Posterior vena cava (tissue), 2 donors: ENCODE measurements around the gene TP53TG5. TPM values are rescaled to one million over a fixed set of nuclear protein-coding genes. Genes with fewer than 3 reads are reported as not detected.
"Not testable (repeated sequence)": the region's sequence is repeated elsewhere in the genome, so short reads cannot be mapped to it uniquely, and the experiment has no call there.

Source experiments
- DNase-seq: peaks from one replicate; pipeline ENCODE4 v3.0.0-alpha.2; 2020; ENCODE audit warnings: low spot score
- intact Hi-C, 2 donors: fragments of 100-400 bp; cut with DNase I; formaldehyde crosslinking; loops; one replicate each; pipeline versions ENCODE4 v1.14.1 to v1.14.2; 2022 to 2023
- total RNA-seq, 2 donors: library from RNA; stranded (reverse); fragmentation: NEBNext Ultra II Directional; extraction: Animal tissue kit (Norgen Biotek cat#: 25700); gene quantifications; one replicate each; pipeline ENCODE4 v1.2.1, GENCODE V29; 2021
- donor health status: DM: yes; HTN: yes; CAD: no.
- donor health status: DM: yes; HTN: yes; CAD: no.

TP53TG5 gene
- total RNA-seq, 2 donors from 2014 or later: 1.4 to 2.0 TPM

DNA sequence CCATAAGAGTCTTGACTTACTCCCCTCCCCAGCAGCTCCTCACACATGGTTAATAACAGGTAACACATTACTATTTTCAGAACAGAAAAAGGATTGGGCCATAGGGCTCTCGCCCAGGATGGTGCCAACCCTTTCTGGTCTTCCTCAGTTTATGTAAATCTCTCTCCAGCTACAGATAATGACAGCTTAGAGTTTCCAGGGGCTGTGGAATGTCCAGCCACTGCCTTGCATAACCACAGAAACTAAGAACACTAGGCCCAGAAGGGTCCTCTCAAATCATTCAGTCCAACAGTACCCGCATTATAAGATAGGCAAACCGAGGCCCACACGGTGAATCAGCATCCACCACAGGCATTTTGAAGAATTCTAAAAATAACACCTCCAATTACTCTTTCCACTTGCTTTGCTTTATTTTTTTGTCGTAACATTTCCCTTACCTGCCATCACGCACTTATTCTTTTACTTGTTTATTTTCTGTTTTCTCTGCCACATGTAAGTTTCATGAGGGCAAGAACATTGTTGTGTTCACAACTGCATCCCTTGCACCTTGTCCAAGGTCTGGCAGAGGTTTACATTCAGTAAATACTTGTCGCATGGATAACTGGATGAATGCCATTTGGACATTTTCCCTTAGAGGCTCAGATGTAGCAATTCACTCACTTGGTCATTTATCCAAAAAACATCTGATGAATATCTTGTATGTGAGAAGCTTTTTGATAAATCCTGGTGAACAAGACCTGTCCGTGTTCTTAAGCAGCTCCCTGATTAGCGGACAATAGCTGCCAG is 23.5 kb downstream of the TP53TG5 start:
- intact Hi-C loops: no loop called here
- peak; percentile 0 for DNase-seq

DNA sequence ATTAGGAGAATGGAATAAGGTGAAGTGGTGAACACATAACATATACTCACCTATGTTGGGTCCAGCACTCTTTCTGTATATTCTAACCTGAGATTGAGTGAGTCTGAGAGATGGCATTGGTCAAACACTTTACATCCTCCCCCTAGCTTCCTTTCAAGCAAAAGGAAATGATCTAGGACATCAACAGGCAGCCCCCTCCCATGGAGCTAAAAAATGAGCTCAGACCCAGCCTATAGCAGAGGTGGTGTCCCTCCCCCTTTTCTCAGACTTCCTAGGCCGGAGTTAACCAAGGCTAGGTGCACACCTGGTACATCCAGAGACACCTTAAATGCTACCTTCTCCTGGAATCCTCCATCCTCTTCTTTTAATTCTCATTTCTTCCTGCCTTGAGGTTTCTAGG is 24.4 kb downstream of the TP53TG5 start:
- intact Hi-C loops: no loop called here
- DNase-seq: peak; percentile 3

DNA sequence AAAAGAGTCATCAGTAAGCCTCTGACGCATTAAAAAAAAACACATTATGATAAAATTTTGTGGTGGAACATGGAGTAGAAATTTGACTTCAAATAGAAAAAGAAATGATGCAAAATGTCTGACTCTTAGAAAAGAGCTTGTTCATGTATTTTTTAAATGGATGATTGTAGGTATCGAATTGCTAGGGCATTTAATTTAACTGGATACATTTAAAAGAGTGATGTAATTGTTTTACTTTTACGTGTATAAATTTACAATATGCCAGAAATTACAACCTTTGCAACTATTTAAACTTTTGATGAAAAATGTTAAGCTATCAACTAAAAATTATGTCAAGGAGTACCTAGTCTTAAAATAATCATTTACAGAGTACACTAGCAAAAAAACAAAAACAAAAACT is 25.4 kb downstream of the TP53TG5 start:
- intact Hi-C loops: no loop called here
- no peak for DNase-seq

DNA sequence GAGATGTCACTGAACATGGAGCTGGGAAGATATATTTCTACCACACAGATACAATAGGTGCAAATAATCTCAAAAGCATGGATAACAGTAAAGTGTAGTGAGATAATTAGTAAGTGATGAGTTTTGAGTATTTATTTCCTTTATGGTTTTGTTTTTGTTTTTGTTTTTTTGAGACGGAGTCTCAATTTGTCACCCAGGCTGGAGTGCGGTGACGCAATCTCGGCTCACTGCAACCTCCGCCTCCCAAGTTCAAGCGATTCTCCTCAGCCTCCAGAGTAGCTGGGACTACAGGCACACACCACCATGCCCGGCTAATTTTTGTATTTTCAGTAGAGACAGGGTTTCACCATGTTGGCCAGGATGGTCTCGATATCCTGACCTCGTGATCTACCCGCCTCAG is 27.3 kb downstream of the TP53TG5 start:
- intact Hi-C loops: not testable (repeated sequence)
- DNase-seq: peak; percentile 24

- DNase-seq: no peak
- intact Hi-C loops: no loop called here
These were observed 27.9 kb downstream of the TP53TG5 start for GRCh38 chr20:45350217-45350616.

DNA sequence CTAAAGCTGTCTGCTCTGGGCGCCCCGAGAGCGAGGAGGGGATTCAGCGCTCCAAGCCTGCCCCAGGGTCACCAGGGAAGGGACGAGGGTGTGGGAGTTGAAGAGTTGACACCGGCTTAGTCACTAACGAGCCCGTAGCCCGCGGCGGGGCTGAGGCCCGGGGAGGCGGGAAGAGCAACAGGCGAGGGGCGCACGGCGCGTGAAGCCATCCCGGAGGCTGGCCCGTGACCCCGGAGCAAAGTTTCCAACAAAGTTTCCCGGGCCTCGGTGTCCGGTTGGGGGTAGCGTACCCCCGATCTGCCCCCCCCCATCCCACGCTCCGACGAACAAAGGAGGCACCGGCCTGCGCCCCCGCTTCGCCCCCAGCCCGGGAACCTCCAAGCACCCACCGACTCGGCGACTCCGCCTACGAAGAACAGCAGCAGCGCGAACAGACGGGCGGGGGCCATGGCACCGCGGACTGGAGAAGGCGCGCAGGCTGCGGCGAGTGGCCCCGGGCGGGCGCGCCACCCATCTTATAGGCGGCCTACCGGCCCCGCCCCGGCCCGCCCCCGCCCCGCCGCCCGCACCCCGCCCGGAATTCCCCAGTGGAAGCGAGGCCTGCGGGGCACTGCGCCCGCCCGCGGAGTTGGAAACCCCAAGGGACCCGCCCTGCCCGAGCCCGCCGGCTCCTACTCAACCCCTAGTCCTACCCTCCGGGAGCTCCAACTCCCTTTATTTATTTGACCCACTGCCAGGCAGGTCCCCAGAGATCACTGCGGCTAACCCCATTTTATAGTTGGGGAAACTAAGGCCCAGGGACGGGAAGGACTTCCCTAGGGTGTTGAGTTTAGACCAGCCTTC is 30.0 kb downstream of the TP53TG5 start, which contains the start of gene SDC4:
SDC4 (minus strand) TSS at position 489 of the 843 bp plus-strand sequence; CDS start at position 449, 40 bp downstream.
- intact Hi-C loops: no loop called here
- peak; percentile 88 for DNase-seq

DNA sequence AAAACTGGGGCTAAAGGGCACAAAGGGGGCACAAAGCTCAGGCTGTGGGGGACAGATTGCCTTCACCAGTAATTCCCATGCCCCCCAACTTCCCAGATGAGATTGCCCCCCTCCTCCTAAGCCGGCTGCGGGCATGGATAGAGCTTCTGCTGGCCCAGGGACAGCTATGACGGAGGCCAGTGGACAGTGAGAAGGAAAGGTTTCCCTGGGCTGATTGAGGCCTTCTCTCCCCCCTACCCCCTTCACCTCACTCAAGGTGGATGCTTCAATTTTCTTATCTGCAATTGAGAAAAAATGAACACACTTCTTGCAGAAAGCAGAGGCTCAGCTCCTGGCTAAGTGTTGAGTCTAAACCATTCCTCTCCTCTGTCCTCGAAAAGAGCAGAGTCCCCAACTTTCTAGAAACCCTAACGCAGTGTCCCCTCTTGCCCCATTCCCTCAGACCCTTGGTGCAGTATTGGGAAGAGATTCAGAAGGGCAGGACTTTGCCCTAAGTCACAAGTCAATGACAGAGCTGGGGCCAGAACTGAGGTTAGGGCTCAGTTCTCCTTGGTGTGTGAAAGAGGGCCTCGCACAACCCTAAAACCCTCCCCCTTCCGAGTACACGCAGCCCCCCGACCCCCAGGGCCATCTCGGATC is 30.7 kb downstream of the TP53TG5 start:
- DNase-seq: peak; percentile 72
- intact Hi-C loops: no loop called here

DNA sequence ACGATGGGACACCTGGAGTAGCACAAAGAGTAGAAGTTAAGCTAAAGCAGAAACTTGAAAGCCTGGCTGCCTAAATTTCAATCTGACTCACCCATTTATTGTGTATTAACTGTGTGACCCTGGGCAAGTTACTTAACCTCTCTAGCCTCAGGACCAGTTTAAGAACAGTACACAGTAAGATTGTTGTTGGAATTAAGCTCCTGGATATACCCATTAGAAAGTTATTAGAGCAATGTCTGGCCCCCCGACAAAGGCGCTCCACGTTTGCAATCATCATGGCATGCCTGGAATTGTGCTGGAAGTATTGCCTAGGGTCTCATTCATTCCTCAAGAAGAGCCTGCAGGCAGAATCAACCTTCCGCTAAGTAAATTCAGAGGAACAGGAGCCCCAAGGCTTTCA is 31.3 kb downstream of the TP53TG5 start:
- intact Hi-C loops: no loop called here
- peak; percentile 2 for DNase-seq

GRCh38 chr20:45346291-45346718 is 31.8 kb downstream of the TP53TG5 start:
- DNase-seq: peak; percentile 17
- intact Hi-C loops: no loop called here

DNA sequence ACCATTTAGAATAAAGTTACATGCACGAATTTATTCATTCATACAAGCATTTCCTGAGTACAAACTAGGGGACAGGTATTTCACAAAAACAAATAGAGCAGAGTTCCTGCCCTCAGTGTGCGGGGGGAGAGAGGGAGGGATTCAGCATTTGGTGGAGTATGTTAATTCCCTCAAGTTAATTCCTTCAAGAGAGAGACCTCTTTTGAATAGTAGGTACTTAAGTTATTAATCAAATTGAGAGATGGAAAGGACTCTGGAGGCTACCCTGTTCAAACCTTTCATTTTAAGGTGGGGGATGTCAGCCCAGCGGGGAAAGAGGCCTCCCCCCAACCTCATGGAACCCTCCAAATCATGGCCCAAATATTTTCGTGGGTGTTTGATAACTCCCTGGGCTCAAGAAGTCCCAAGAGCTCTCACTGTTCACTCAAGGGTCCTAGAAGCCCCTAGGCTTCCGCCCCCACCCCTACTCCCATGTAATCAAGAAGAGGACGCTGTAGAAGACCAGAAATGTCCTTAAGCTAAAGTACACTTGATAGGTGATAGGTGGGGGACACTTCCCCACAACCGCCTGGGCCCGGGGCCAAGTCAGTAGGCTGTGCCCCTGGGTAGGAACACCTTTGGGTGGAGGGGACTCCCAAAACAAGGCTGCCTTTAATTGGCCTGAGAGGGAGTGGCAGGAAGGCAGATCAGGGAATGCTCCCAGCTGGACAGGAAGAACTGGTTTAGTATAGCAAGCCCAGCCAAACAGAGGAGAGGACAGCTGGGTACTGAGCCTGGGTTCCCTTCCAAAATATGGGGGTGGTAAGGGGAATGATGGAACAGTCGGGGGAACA is 32.8 kb downstream of the TP53TG5 start:
- intact Hi-C loops: no loop called here
- DNase-seq: peak; percentile 74

- DNase-seq: peak; percentile 86
- intact Hi-C loops: no loop called here
These were observed 33.8 kb downstream of the TP53TG5 start for GRCh38 chr20:45344168-45344860.

DNA sequence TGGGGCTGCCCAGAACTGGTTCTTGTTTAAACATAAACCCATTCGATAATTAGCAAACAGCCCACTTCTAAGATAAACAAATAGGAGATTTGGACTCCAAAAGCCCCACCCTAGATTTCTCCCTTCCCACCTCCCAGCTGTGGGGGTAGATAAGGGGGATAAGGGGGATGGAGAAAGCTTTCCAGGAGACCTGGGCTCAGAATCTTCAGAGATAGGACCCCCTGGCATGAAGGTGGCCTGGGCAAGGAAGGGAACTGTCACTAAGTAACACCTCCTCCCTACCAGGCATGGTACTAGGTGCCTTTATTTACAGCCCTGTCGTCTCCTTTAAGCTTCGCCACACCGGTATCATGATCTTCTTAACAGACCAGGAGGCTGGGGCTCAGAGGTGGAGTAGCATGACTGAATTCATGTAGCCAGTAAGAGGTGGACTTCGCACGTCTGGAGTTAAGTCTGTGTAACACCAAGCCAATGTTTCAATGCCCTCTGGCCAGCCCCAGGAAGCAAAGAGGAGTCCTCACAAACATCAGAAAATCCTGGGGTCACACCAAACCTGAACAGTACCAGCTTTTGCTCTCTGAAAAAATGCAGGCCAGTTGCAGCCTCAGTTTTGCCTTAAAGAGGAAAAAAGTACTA is 34.5 kb downstream of the TP53TG5 start:
- intact Hi-C loops: no loop called here
- peak; percentile 34 for DNase-seq

DNA sequence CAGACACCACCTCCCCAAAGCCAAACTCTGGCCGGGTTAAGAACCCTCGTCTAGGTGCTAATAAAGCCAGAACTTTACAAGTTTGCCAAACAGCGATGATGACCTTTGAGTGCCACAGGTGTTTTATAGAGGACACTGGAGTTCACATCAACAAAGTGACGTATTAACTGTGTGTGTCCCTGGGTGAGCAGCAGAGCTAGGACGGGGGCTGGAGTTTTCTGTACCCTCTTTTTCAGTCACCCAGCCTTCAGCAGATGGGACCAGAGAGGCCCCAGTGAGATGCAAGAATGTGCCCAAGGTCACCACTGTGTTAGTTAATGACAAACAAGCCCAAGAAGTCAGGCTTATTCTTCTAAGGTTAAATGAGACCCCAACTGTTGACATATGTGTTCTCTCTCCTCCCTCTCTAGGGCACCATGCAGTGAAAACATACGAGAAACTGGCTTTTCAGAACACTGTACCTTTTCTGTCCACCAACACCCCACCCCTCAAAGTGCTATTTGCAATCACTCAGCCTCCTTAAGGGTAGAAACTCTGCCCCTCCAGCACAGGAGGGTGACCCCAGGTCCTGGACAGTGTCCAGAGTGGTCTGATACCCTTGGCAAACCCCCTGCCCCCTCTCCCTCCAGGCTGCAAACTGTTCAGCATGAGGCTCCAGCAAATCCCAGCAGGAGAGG is 35.1 kb downstream of the TP53TG5 start:
- no peak for DNase-seq
- intact Hi-C loops: no loop called here

- intact Hi-C loops: no loop called here
- peak; percentile 84 for DNase-seq
These were observed 35.9 kb downstream of the TP53TG5 start for GRCh38 chr20:45341939-45342854.

DNA sequence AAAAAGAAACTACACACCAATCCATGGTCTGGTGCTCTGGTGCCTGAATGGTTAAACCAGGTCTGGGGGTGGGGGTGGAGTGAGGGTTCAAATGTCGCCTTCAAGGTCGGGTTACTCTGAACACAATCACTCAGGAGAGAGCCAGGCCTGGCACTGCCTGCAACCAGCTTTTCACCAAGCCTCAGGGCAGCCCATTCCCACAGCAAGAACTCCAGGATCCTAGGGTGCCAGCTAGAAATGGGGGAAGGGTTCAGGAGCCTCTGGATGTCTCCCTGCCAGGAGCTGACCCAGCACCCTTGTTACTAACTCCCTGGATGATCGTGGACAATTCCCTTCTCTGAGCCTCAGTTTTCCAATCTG is 36.6 kb downstream of the TP53TG5 start:
- intact Hi-C loops: no loop called here
- no peak for DNase-seq

GRCh38 chr20:45340951-45341350 is 37.2 kb downstream of the TP53TG5 start:
- no peak for DNase-seq
- intact Hi-C loops: no loop called here
